Suprapubic skin (tissue), 3 donors: ENCODE results near the gene SP140L.

Source experiments
- POLR2A ChIP-seq, 2 donors: fragments of 450-650 bp; IDR thresholded peaks; one replicate each; pipeline ENCODE4 v1.6.1; 2017; ENCODE audit warnings: antibody characterized with exemption in 2 of 2, mild to moderate bottlenecking in 2 of 2, moderate library complexity in 2 of 2
- TF ChIP-seq, protein P1 (sequence below), 2 donors: fragments of 200-600 bp in 1 of 2; fragments of 450-650 bp in 1 of 2; sonication (generic) in 1 of 2; IDR thresholded peaks; one replicate each; pipeline ENCODE4 v1.5.1; 2016 to 2019; ENCODE audit warnings: antibody characterized with exemption in 2 of 2, mild to moderate bottlenecking in 1 of 2, moderate library complexity in 1 of 2

DNA sequence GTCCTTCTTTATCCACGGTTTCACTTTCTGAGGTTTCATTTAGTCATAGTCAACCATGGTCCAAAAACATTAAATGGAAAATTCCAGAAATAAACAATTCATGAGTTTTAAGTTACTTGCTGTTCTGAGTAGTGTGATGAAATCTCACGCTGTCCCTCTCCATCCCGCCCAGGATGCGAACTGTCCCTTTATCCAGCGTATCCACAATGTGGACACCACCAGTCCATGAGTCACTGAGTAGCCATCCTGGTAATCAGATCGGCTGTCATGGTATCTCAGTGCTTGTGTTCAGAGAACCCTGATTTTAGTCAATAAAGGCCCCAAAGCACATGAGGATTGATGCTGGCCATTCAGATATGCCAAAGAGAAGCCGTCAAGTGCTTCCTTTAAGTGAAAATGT lies 3.7 kb downstream of the SP140L start:
- no peak for TF ChIP-seq POLR2A (IDR thresholded peaks at IDR 0.05)
- TF ChIP-seq, protein P1, sequence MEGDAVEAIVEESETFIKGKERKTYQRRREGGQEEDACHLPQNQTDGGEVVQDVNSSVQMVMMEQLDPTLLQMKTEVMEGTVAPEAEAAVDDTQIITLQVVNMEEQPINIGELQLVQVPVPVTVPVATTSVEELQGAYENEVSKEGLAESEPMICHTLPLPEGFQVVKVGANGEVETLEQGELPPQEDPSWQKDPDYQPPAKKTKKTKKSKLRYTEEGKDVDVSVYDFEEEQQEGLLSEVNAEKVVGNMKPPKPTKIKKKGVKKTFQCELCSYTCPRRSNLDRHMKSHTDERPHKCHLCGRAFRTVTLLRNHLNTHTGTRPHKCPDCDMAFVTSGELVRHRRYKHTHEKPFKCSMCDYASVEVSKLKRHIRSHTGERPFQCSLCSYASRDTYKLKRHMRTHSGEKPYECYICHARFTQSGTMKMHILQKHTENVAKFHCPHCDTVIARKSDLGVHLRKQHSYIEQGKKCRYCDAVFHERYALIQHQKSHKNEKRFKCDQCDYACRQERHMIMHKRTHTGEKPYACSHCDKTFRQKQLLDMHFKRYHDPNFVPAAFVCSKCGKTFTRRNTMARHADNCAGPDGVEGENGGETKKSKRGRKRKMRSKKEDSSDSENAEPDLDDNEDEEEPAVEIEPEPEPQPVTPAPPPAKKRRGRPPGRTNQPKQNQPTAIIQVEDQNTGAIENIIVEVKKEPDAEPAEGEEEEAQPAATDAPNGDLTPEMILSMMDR (IDR thresholded peaks at IDR 0.05) = no peak
